ENCODE results near the gene ARRB2.

The ARRB2 gene

DNA sequence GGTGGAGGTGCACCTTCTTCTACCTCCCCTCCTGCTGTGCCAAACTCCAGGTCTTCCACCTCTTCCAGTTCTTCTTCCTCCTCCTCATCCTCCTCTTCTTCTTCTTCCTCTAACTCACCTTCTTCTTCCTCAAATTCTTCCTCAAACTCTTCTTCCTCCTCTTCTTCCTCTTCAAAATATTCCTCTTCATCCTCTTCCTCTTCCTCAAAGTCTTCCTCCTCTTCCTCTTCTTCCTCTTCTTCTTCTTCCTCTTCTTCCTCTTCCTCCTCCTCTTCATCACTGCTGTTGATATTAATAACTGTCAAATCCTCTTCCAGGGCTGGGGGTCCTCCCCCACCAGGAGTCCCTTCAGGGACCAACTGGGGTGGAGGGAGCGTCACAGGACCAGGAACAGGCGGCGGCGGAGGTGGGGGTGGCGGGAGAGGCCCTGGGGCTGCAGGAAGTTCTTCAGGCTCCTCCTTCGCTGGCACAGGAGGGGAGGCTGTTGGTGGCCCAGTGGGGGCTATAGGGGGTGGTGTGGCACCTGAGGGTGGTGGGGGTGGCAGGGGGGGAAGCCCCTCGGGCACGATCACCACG is 38.3 kb upstream of the ARRB2 start:
- H3K4me3 ChIP-seq (ENCODE audit: insufficient read depth, low read length, poor library complexity, severe bottlenecking) = no peak overlapping the region
- H3K4me2 ChIP-seq (ENCODE audit: low read depth, low read length, poor library complexity, severe bottlenecking) = no peak overlapping the region
- H3K9me3 ChIP-seq (ENCODE audit: insufficient read depth, low read length) = no peaks in the 10 kb centered on the region
- no peaks in the 10 kb centered on the region; the same call in 1 of the 2 replicates for H3K36me3 ChIP-seq (ENCODE audit: low read length)
- H3K79me2 ChIP-seq (ENCODE audit: insufficient read depth, low read length) = no peaks in the 10 kb centered on the region
- no peak overlapping the region for H2AFZ ChIP-seq (ENCODE audit: low read depth, low read length, severe bottlenecking)
- no peaks in the 10 kb centered on the region for H4K20me1 ChIP-seq (ENCODE audit: low read depth, low read length)
- TF ChIP-seq EZH2phosphoT487 (conservative IDR thresholded peaks at IDR 0.05; ENCODE audit: low read length) = no peak
- TF ChIP-seq, protein P1, sequence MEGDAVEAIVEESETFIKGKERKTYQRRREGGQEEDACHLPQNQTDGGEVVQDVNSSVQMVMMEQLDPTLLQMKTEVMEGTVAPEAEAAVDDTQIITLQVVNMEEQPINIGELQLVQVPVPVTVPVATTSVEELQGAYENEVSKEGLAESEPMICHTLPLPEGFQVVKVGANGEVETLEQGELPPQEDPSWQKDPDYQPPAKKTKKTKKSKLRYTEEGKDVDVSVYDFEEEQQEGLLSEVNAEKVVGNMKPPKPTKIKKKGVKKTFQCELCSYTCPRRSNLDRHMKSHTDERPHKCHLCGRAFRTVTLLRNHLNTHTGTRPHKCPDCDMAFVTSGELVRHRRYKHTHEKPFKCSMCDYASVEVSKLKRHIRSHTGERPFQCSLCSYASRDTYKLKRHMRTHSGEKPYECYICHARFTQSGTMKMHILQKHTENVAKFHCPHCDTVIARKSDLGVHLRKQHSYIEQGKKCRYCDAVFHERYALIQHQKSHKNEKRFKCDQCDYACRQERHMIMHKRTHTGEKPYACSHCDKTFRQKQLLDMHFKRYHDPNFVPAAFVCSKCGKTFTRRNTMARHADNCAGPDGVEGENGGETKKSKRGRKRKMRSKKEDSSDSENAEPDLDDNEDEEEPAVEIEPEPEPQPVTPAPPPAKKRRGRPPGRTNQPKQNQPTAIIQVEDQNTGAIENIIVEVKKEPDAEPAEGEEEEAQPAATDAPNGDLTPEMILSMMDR (IDR thresholded peaks at IDR 0.05; ENCODE audit: insufficient read depth, low read length, poor library complexity, severe bottlenecking) = no peak
- no peak overlapping the region for H3K27ac ChIP-seq (ENCODE audit: low read depth, low read length)
- H3K9ac ChIP-seq (ENCODE audit: low read length) = no peak overlapping the region
- H3K27me3 ChIP-seq (ENCODE audit: low read length) = no peaks in the 10 kb centered on the region
- H3K9me2 ChIP-seq (replicated peaks; ENCODE audit: insufficient read depth, low read length) = no peaks in the 10 kb centered on the region
- H3F3A ChIP-seq (ENCODE audit: insufficient read depth) = no peaks in the 10 kb centered on the region

DNA sequence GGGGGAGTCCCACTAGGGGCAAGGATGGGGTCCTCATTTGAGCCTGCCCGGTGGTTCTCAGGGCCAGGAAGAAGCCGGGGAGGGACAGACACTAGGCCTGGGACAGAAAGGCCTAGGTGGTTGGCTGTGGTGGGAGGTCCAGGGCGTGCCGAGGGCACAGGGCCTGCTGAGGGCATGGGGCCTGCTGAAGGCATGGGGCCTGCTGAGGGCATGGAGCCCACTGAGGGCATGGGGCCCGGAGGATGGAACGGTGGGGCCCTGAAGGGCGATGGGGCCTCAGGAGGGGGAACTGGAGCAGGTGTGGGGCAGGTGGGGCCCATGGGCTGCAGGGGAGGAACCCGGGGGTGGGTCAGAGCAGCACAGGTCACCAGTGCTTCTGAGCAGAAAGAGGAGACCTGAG is 37.7 kb upstream of the ARRB2 start:
- no peaks in the 10 kb centered on the region; the same call in 1 of the 2 replicates for H3K36me3 ChIP-seq (ENCODE audit: low read length)
- no peaks in the 10 kb centered on the region for H3K79me2 ChIP-seq (ENCODE audit: insufficient read depth, low read length)
- H3K27ac ChIP-seq (ENCODE audit: low read depth, low read length) = no peak overlapping the region
- H3F3A ChIP-seq (ENCODE audit: insufficient read depth) = no peaks in the 10 kb centered on the region
- H3K9me3 ChIP-seq (ENCODE audit: insufficient read depth, low read length) = no peaks in the 10 kb centered on the region
- no peak overlapping the region for H3K4me2 ChIP-seq (ENCODE audit: low read depth, low read length, poor library complexity, severe bottlenecking)
- H4K20me1 ChIP-seq (ENCODE audit: low read depth, low read length) = no peaks in the 10 kb centered on the region
- no peak overlapping the region for H2AFZ ChIP-seq (ENCODE audit: low read depth, low read length, severe bottlenecking)
- H3K27me3 ChIP-seq (ENCODE audit: low read length) = no peaks in the 10 kb centered on the region
- no peaks in the 10 kb centered on the region for H3K9me2 ChIP-seq (replicated peaks; ENCODE audit: insufficient read depth, low read length)
- no peak overlapping the region for H3K4me3 ChIP-seq (ENCODE audit: insufficient read depth, low read length, poor library complexity, severe bottlenecking)
- H3K9ac ChIP-seq (ENCODE audit: low read length) = no peak overlapping the region
- TF ChIP-seq, protein P1 (IDR thresholded peaks at IDR 0.05; ENCODE audit: insufficient read depth, low read length, poor library complexity, severe bottlenecking) = no peak
- TF ChIP-seq EZH2phosphoT487 (conservative IDR thresholded peaks at IDR 0.05; ENCODE audit: low read length) = no peak

DNA sequence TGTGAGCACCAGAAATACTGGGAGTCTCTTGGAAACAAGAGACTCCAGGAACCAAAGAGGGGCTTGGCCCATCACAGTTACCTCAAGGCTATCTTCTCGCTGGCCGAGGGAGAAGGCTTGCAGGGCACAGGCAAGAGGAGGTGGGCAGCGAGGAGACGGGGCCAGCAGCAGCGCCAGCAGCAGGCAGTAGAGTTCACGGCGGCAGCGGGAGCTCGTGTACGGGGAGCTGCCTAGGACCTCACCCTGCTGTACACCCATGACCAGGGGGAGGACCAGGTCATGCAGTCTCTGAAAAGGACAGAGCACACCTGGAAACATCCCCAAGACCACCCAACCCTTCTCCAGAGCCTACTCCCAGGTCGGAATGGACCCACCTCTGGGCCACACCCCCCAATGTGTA is 37.3 kb upstream of the ARRB2 start:
- no peak overlapping the region for H3K9ac ChIP-seq (ENCODE audit: low read length)
- no peak for TF ChIP-seq EZH2phosphoT487 (conservative IDR thresholded peaks at IDR 0.05; ENCODE audit: low read length)
- TF ChIP-seq, protein P1 (IDR thresholded peaks at IDR 0.05; ENCODE audit: insufficient read depth, low read length, poor library complexity, severe bottlenecking) = no peak

More for the DNA sequence above, 37.3 kb upstream of the ARRB2 start:
- Histone ChIP-seq H3K36me3 (ENCODE audit: low read length) (no peaks in the 10 kb centered on the region; the same call in 1 of the 2 replicates), H3K4me3 (ENCODE audit: insufficient read depth, low read length, poor library complexity, severe bottlenecking) (no peak overlapping the region), H4K20me1 (ENCODE audit: low read depth, low read length) (no peaks in the 10 kb centered on the region), H3K79me2 (ENCODE audit: insufficient read depth, low read length) (no peaks in the 10 kb centered on the region), H3K27me3 (ENCODE audit: low read length) (no peaks in the 10 kb centered on the region), H3F3A (ENCODE audit: insufficient read depth) (no peaks in the 10 kb centered on the region), H3K9me3 (ENCODE audit: insufficient read depth, low read length) (no peaks in the 10 kb centered on the region), H2AFZ (ENCODE audit: low read depth, low read length, severe bottlenecking) (no peak overlapping the region), H3K27ac (ENCODE audit: low read depth, low read length) (no peak overlapping the region), H3K9me2 (replicated peaks; ENCODE audit: insufficient read depth, low read length) (no peaks in the 10 kb centered on the region), H3K4me2 (ENCODE audit: low read depth, low read length, poor library complexity, severe bottlenecking) (no peak overlapping the region)
